Neural crest cell (in vitro differentiated cells): ENCODE data around the gene IFT52. TPM values are rescaled to one million over a fixed set of nuclear protein-coding genes. Genes with fewer than 3 reads are reported as not detected.
A peak's percentile ranks its signal among the peaks of the same experiment; 100 is the strongest.

Source experiments
- DNase-seq: peaks from one replicate; pipeline ENCODE4 v3.0.0; 2021; ENCODE audit warnings: low read depth, mixed read lengths, low spot score
- H3K27ac Mint-ChIP-seq: one replicate; pipeline ENCODE4 v1.8.0; 2021; ENCODE audit warnings: mild to moderate bottlenecking, mixed read lengths; ENCODE audit not compliant: unreplicated experiment
- H3K27me3 Mint-ChIP-seq: 2 replicates; pipeline ENCODE4 v1.8.0; 2021; ENCODE audit warnings: low read depth, mild to moderate bottlenecking, mixed read lengths
- H3K36me3 Mint-ChIP-seq: 2 replicates; pipeline ENCODE4 v1.8.0; 2021; ENCODE audit warnings: low read depth, mild to moderate bottlenecking, mixed read lengths
- H3K4me1 Mint-ChIP-seq: 2 replicates; pipeline ENCODE4 v1.8.0; 2021; ENCODE audit warnings: mixed read lengths
- H3K4me3 Mint-ChIP-seq: one replicate; pipeline ENCODE4 v1.8.0; 2021; ENCODE audit warnings: mild to moderate bottlenecking, mixed read lengths
- H3K9me3 Mint-ChIP-seq: 2 replicates; pipeline ENCODE4 v1.8.0; 2021; ENCODE audit warnings: mixed read lengths
- CTCF ChIP-seq: fragments of 200-600 bp; sonication (generic); conservative IDR thresholded peaks from 2 replicates; pipeline ENCODE4 v1.5.0; 2021; ENCODE audit warnings: antibody characterized with exemption, mild to moderate bottlenecking
- total RNA-seq: library from RNA; stranded (reverse); gene quantifications from 2 replicates; pipeline ENCODE4 v1.2.1, GENCODE V29; 2021

The IFT52 gene
- total RNA-seq, 1 donor from 2014 or later: 57.6 TPM

- Mint-ChIP-seq H3K27me3 (no peaks in the 10 kb centered on the region), H3K27ac (no peak overlapping the region), H3K4me1 (peaks cover 4% of the 10 kb centered on the region), H3K9me3 (no peaks in the 10 kb centered on the region), H3K36me3 (peaks cover 11% of the 10 kb centered on the region), H3K4me3 (no peak overlapping the region)
- no peak for DNase-seq
- TF ChIP-seq CTCF: no peak
These were observed 90.2 kb downstream of the IFT52 start for GRCh38 chr20:43680981-43681380.

GRCh38 chr20:43681468-43681942, 90.8 kb downstream of the IFT52 start:
- H3K4me1 Mint-ChIP-seq: peaks cover 4% of the 10 kb centered on the region
- H3K27ac Mint-ChIP-seq: no peak overlapping the region
- H3K4me3 Mint-ChIP-seq: no peak overlapping the region
- H3K9me3 Mint-ChIP-seq: no peaks in the 10 kb centered on the region
- peak; percentile 28 for TF ChIP-seq CTCF
- DNase-seq: no peak
- H3K36me3 Mint-ChIP-seq: peaks cover 9% of the 10 kb centered on the region
- H3K27me3 Mint-ChIP-seq: no peaks in the 10 kb centered on the region

DNA sequence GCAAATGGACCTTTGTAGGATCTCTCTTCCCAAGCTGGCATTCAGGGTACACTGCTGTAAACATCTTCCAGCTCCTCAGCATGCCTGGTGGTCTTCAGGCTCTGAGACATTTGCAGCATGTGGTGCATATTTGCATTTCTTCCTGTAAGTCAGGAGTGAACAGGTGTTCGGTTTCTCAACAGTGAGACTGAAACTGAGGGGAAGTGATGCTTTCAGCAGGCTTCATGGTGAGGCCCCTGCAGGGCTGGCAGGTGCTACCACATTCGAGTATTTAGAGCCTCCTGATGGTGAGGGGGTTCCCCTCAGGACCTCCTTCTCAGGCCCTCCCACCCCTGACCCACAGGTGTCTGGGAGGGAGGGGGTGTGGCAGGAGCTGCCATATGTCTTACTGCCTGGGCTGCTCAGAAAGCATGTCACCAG, 91.3 kb downstream of the IFT52 start:
- no peak for DNase-seq
- Mint-ChIP-seq H3K27me3 (no peaks in the 10 kb centered on the region), H3K9me3 (no peaks in the 10 kb centered on the region), H3K27ac (no peak overlapping the region), H3K4me1 (peaks cover 4% of the 10 kb centered on the region), H3K36me3 (peaks cover 9% of the 10 kb centered on the region), H3K4me3 (no peak overlapping the region)
- TF ChIP-seq CTCF: no peak

- no peak overlapping the region for H3K27ac Mint-ChIP-seq
- DNase-seq: no peak
- no peak overlapping the region for H3K4me3 Mint-ChIP-seq
- no peaks in the 10 kb centered on the region for H3K27me3 Mint-ChIP-seq
- peaks cover 5% of the 10 kb centered on the region for H3K36me3 Mint-ChIP-seq
- no peaks in the 10 kb centered on the region for H3K9me3 Mint-ChIP-seq
- TF ChIP-seq CTCF: no peak
- peaks cover under 1% of the 10 kb centered on the region for H3K4me1 Mint-ChIP-seq
These were observed 91.7 kb downstream of the IFT52 start for GRCh38 chr20:43682446-43682845.

- Mint-ChIP-seq H3K9me3 (no peaks in the 10 kb centered on the region), H3K27me3 (no peaks in the 10 kb centered on the region), H3K4me1 (no peaks in the 10 kb centered on the region), H3K27ac (no peak overlapping the region), H3K4me3 (no peak overlapping the region), H3K36me3 (peaks cover 2% of the 10 kb centered on the region)
- TF ChIP-seq CTCF: no peak
- DNase-seq: no peak
These were observed 96.1 kb downstream of the IFT52 start for GRCh38 chr20:43686820-43687219.

DNA sequence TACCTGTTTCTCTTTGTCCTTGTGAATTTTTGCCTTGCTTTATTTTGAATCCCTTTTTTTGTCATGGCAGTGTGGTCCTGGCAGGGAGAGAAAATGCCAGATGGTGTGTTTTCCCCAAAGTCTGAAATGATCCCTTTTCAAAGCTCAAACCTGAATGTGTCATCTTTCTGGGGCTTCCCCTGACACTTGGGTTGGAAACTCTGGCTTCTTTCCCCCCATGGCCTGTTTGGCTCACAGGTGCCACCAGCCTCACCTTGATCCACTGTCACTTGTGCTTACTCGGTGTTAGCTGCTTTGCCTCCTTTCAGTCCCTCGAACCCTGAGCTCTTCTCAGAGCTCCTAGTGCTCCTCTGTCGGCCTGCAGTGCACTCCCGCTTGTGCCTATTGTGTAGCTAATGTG, 98.4 kb downstream of the IFT52 start:
- H3K9me3 Mint-ChIP-seq: no peaks in the 10 kb centered on the region
- H3K36me3 Mint-ChIP-seq: peaks cover 2% of the 10 kb centered on the region
- H3K4me3 Mint-ChIP-seq: no peak overlapping the region
- H3K27ac Mint-ChIP-seq: no peak overlapping the region
- DNase-seq: no peak
- no peaks in the 10 kb centered on the region for H3K4me1 Mint-ChIP-seq
- no peaks in the 10 kb centered on the region for H3K27me3 Mint-ChIP-seq
- TF ChIP-seq CTCF: no peak
